Measurements from ENCODE around the gene SLC27A6. TPM values are rescaled to one million over a fixed set of nuclear protein-coding genes. Genes with fewer than 3 reads are reported as not detected.

SLC27A6 gene
- polyA plus RNA-seq, 1 donor (not counting 4 experiments of a cell fraction or from before 2014, with no cell fraction given), result 0.80 TPM

DNA sequence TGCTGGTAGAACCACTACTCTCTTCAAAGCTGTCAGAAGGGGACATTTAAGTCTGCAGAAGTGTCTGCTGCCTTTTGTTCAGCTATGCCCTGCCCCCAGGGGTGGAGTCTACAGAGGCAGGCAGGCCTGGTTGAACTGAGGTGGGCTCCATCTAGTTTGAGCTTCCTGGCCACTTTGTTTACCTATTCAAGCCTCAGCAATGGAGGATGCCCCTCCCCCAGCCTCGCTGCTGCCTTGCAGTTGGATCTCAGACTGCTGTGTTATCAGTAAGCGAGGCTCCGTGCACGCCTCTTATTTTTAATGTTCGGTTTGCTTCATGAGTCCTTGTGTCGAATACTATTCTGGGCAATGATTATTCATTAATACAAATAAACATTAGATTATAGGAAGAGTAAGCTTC is 3.1 kb upstream of the SLC27A6 start:
- H3K79me2 ChIP-seq (ENCODE audit: control insufficient read depth, insufficient read depth, low read length), result no peaks in the 10 kb centered on the region
- H3K36me3 ChIP-seq (ENCODE audit: control insufficient read depth in 2 of 2, extremely low read depth in 1 of 2, insufficient read depth in 2 of 2, low read length in 2 of 2), result no peaks in the 10 kb centered on the region
- no peaks in the 10 kb centered on the region for H3K9me1 ChIP-seq (ENCODE audit: control insufficient read depth, extremely low read depth, insufficient read depth, low read length)
- no peak overlapping the region for H2AFZ ChIP-seq (ENCODE audit: control insufficient read depth, low read length)
- peaks cover 10% of the 10 kb centered on the region for H3K27me3 ChIP-seq (ENCODE audit: control insufficient read depth, extremely low read depth, insufficient read depth, low read length)
- no peaks in the 10 kb centered on the region for H3K9me3 ChIP-seq (ENCODE audit: control insufficient read depth, low read depth, low read length)
- dilution Hi-C loops (cut with MboI; ENCODE audit: extremely low pct_ligation_motif_present, low sequenced_read_pairs), result no loop called here
- no peak overlapping the region for H3K4me2 ChIP-seq (ENCODE audit: control insufficient read depth, extremely low read depth, insufficient read depth, low read depth, low read length)
- no peaks in the 10 kb centered on the region for H4K20me1 ChIP-seq (ENCODE audit: control insufficient read depth, extremely low read depth, insufficient read depth, low read length)
- no peak overlapping the region for H3K27ac ChIP-seq (ENCODE audit: control insufficient read depth, insufficient read depth, low read length)
- no peak for TF ChIP-seq EZH2 (IDR thresholded peaks at IDR 0.05; ENCODE audit: low read length)
- TF ChIP-seq CTCF (optimal IDR thresholded peaks at IDR 0.05 in 1 of 3, IDR thresholded peaks at IDR 0.05 in 1 of 3, conservative IDR thresholded peaks at IDR 0.05 in 1 of 3; ENCODE audit: extremely low read depth in 1 of 3, insufficient read depth in 2 of 3, low read length in 3 of 3), result no peak
- FAIRE-seq (no peak), DNase-seq (ENCODE audit: low read depth, low spot score) (no peak)
- no peak overlapping the region for H3K4me3 ChIP-seq (ENCODE audit: control insufficient read depth in 2 of 3, extremely low read depth in 1 of 3, insufficient read depth in 2 of 3, low read depth in 1 of 3, low read length in 3 of 3)
- peaks cover 12% of the 10 kb centered on the region for H3K4me1 ChIP-seq (ENCODE audit: control insufficient read depth, extremely low read depth, insufficient read depth, low read length)
- H3K9ac ChIP-seq (ENCODE audit: control insufficient read depth, extremely low read depth, insufficient read depth, low read length), result no peak overlapping the region

DNA sequence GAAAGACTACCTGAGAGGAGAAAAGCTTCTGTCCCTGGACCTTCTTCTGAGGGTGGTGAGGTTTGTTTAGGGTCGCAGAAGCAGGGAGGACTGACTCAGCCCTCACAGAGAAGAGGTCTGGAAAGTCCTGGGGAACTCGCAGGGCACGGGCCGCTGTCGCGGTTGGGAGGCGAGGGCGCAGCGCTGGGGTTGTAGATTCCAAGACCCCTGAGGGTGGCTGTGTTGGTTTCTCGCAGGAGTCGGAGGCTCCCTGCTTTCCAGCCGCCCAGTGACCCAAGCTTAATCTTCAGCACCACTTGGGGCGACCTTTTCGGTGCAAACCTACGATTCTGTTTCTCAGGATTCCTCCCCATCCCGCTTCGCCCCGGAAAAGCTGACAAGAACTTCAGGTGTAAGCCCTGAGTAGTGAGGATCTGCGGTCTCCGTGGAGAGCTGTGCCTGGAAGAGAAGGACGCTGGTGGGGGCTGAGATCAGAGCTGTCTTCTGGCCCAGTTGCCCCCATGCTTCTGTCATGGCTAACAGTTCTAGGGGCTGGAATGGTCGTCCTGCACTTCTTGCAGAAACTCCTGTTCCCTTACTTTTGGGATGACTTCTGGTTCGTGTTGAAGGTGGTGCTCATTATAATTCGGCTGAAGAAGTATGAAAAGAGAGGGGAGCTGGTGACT is 482 bp downstream of the SLC27A6 start:
- TF ChIP-seq EZH2 (IDR thresholded peaks at IDR 0.05; ENCODE audit: low read length), result no peak
- no peak for TF ChIP-seq CTCF (optimal IDR thresholded peaks at IDR 0.05 in 1 of 3, IDR thresholded peaks at IDR 0.05 in 1 of 3, conservative IDR thresholded peaks at IDR 0.05 in 1 of 3; ENCODE audit: extremely low read depth in 1 of 3, insufficient read depth in 2 of 3, low read length in 3 of 3)
- dilution Hi-C loops (cut with MboI; ENCODE audit: extremely low pct_ligation_motif_present, low sequenced_read_pairs), result no loop called here
- Histone ChIP-seq H2AFZ (ENCODE audit: control insufficient read depth, low read length) (peak overlapping the region; percentile 87), H3K4me2 (ENCODE audit: control insufficient read depth, extremely low read depth, insufficient read depth, low read depth, low read length) (peak overlapping the region; percentile 60), H4K20me1 (ENCODE audit: control insufficient read depth, extremely low read depth, insufficient read depth, low read length) (no peaks in the 10 kb centered on the region), H3K4me1 (ENCODE audit: control insufficient read depth, extremely low read depth, insufficient read depth, low read length) (peaks cover 12% of the 10 kb centered on the region), H3K79me2 (ENCODE audit: control insufficient read depth, insufficient read depth, low read length) (no peaks in the 10 kb centered on the region), H3K36me3 (ENCODE audit: control insufficient read depth in 2 of 2, extremely low read depth in 1 of 2, insufficient read depth in 2 of 2, low read length in 2 of 2) (no peaks in the 10 kb centered on the region), H3K27ac (ENCODE audit: control insufficient read depth, insufficient read depth, low read length) (no peak overlapping the region), H3K9me3 (ENCODE audit: control insufficient read depth, low read depth, low read length) (no peaks in the 10 kb centered on the region), H3K9me1 (ENCODE audit: control insufficient read depth, extremely low read depth, insufficient read depth, low read length) (no peaks in the 10 kb centered on the region), H3K27me3 (ENCODE audit: control insufficient read depth, extremely low read depth, insufficient read depth, low read length) (peaks cover 10% of the 10 kb centered on the region), H3K9ac (ENCODE audit: control insufficient read depth, extremely low read depth, insufficient read depth, low read length) (peak overlapping the region; percentile 15), H3K4me3 (ENCODE audit: control insufficient read depth in 2 of 3, extremely low read depth in 1 of 3, insufficient read depth in 2 of 3, low read depth in 1 of 3, low read length in 3 of 3) (peak overlapping the region; percentile 41 to 67 (median 64))
- DNase-seq (ENCODE audit: low read depth, low spot score) (no peak), FAIRE-seq (no peak)
